DND-41 (cell line): ENCODE data around the gene NSMCE3.

Source experiments
- CTCF ChIP-seq: IDR thresholded peaks from 2 replicates; pipeline ENCODE4 v1.5.1; 2012; ENCODE audit warnings: borderline replicate concordance, low read length, moderate library complexity, mild to moderate bottlenecking; ENCODE audit not compliant: poor library complexity, severe bottlenecking; ENCODE audit errors: extremely low read depth
- EZH2 ChIP-seq: IDR thresholded peaks from 3 replicates; pipeline ENCODE4 v1.6.1; 2012; ENCODE audit warnings: borderline replicate concordance, low read depth, mild to moderate bottlenecking, moderate library complexity, low read length, inconsistent platforms; ENCODE audit not compliant: severe bottlenecking

- TF ChIP-seq CTCF (no peak), EZH2 (no peak)
Measured at GRCh38 chr15:29223640-29224039, 46.0 kb downstream of the NSMCE3 start.
